Stimulated activated CD4-positive, alpha-beta T cell treated with anti-CD3 and anti-CD28 coated beads, Interleukin-4, amount 100 ng/mL, for 1 hour (primary cell): Measurements from ENCODE around the gene PKMYT1.

Experiments used
- DNase-seq: peaks from one replicate; pipeline ENCODE4 v3.0.0-alpha.2; 2020

PKMYT1 gene

GRCh38 chr16:2980227-2981176 is at the start of gene PKMYT1:
Gene PKMYT1 (minus strand): TSS chr16:2980446. CDS start chr16:2979657, 789 bp downstream.
- peak; percentile 97 for DNase-seq

DNA sequence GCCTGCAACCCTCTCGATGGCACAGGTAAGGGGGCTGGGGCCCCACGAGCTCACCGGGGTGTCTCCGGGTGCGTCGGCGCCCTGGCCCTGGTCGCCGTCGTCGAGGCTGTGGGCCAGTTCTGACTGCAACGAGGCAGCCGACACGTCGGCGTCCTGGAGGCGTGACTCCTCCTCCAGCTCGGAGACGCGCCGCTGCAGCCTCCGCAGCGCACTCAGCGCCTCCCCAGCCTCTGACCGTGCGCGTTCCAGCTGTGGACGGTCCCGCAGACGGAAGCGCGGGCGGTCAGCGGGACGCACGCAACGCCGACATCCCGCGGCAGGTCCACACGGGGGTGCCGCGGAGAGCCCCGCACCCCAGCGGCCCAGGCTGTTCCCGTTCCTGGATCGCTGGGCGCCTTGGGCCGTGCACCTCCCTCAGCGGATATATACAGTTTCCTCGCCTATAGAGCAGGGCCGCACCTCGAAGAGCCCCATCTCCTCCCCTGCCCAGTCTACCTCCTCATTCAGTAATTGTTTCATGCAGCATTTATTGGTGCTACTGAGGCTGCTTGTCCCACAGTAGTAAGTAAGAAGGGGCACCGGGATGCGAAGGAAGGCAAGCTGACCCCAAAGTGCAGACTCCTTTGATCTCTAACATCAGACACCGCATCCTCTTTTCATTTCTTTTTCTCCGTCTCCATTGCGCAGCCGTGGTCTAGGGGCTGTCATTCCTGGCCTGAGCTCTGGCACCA is 49.4 kb upstream of the PKMYT1 start:
- DNase-seq: peak; percentile 57

DNA sequence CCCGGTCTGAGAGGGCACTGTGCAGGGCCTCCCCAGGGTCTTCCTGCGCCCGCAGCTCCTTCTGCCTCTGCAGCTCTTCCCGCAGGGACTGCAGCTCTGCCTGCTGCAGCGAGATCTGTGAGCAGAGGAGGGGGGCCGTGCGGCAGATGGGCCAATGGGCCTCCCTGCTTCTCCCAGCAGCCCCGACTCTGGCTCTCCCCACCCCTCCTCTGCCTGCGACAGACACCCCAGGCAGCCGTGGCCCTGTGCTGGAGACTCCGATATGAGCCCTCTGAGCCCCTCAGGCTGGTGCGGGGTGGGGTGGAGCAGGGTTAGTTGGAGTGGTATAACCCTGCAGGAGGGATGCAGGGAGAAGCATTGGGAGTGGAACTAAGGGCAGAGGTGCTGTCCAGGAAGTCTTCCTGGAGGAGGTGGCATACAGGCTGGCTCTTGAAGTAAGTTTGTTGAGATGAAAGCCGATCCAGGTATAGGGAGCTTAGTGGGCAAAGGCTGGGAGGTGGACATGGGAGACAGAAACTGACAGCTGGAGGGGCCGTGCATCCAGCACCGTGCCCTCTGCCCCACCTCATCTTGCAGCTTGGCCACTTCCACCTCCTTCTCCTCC is 48.6 kb upstream of the PKMYT1 start:
- no peak for DNase-seq

GRCh38 chr16:3027983-3028715 is 47.9 kb upstream of the PKMYT1 start:
- peak; percentile 90 for DNase-seq

- DNase-seq: no peak
Measured at GRCh38 chr16:3027489-3027795, 47.2 kb upstream of the PKMYT1 start.

DNA sequence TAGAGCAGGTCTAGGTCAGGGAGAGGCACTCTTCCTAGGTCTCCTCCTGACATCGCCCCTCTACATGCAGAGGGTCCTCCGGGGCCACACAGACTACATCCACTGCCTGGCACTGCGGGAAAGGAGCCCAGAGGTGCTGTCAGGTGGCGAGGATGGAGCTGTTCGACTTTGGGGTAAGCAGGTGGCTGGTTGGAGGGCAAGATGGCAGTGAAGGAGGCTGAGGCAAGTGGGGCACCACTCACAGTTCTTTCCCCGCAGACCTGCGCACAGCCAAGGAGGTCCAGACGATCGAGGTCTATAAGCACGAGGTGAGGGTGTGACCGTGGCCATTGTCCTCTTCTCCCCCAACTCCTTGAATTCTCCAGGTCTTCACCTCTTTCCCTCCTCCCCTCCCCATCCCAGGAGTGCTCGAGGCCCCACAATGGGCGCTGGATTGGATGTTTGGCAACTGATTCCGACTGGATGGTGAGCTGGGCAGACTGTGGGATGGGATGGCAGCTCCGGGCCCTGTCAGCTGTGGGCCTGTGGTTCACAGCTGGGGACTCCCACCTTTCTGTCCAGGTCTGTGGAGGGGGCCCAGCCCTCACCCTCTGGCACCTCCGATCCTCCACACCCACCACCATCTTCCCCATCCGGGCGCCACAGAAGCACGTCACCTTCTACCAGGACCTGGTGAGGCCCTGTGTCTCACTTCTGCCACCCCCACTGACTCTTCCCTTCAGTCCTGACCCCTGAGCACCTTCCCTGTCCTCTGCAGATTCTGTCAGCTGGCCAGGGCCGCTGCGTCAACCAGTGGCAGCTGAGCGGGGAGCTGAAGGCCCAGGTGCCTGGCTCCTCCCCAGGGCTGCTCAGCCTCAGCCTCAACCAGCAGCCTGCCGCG is 46.6 kb upstream of the PKMYT1 start:
- DNase-seq: no peak

DNA sequence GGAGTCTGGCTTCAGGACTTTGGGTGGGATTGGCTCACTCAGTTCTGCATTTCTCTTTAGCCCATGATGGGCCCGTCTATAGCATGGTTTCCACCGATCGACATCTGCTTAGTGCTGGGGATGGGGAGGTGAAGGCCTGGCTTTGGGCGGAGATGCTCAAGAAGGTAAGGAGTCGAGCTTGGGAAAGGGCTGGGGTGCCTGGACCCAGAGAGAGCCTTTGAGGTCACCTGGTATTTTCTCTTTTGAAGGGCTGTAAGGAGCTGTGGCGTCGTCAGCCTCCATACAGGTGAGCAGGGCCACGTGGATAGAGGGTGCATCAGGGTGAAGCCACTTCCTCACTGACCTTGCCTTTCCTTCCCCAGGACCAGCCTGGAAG is 45.7 kb upstream of the PKMYT1 start:
- DNase-seq: no peak

- no peak for DNase-seq
Measured at GRCh38 chr16:3025032-3026002, 45.1 kb upstream of the PKMYT1 start.

GRCh38 chr16:3023669-3024478 is 43.6 kb upstream of the PKMYT1 start, which contains the start of the genes HCFC1R1 and THOC6:
Gene HCFC1R1 (minus strand): TSS chr16:3023942. CDS start chr16:3023941, 1 bp downstream.
Gene THOC6 (plus strand): TSS chr16:3024035. CDS start chr16:3024327, 292 bp downstream.
- DNase-seq: peak; percentile 96

GRCh38 chr16:3023415-3023668 is 43.1 kb upstream of the PKMYT1 start:
- no peak for DNase-seq

- no peak for DNase-seq
Measured at GRCh38 chr16:3022684-3023414, 42.6 kb upstream of the PKMYT1 start.

DNA sequence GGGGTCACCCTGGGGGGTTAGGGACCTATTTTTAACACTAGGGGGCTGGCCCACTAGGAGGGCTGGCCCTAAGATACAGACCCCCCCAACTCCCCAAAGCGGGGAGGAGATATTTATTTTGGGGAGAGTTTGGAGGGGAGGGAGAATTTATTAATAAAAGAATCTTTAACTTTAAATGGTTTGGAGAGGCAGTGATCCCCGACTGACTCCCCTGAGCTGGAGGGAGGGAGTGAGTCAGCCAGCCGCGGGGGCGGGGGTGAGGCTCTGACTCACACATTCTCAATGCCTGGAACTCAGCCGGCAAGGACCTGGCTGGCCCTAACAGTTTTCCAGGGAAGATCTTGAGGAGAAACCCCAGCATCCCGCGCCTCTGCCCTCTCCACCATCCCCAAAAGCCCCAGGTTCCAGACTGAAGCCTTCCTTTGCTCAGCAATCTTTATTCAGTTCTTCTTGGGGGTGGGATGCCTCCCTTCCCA is 42.0 kb upstream of the PKMYT1 start:
- peak; percentile 94 for DNase-seq

DNA sequence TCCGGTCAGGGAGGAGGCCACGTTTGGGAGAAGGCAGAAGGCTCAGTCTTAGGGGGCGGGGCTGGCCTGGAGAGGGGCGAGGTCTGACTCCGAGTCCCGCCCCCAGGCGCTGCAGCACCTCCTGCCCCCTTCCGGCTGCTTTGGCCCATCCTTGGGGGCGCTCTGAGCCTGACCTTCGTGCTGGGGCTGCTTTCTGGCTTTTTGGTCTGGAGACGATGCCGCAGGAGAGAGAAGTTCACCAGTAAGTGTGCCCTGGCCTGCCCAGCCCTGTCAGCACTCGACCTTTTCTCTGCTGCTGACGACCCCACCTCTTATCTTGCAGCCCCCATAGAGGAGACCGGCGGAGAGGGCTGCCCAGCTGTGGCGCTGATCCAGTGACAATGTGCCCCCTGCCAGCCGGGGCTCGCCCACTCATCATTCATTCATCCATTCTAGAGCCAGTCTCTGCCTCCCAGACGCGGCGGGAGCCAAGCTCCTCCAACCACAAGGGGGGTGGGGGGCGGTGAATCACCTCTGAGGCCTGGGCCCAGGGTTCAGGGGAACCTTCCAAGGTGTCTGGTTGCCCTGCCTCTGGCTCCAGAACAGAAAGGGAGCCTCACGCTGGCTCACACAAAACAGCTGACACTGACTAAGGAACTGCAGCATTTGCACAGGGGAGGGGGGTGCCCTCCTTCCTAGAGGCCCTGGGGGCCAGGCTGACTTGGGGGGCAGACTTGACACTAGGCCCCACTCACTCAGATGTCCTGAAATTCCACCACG is 41.4 kb upstream of the PKMYT1 start:
- peak; percentile 84 for DNase-seq

DNA sequence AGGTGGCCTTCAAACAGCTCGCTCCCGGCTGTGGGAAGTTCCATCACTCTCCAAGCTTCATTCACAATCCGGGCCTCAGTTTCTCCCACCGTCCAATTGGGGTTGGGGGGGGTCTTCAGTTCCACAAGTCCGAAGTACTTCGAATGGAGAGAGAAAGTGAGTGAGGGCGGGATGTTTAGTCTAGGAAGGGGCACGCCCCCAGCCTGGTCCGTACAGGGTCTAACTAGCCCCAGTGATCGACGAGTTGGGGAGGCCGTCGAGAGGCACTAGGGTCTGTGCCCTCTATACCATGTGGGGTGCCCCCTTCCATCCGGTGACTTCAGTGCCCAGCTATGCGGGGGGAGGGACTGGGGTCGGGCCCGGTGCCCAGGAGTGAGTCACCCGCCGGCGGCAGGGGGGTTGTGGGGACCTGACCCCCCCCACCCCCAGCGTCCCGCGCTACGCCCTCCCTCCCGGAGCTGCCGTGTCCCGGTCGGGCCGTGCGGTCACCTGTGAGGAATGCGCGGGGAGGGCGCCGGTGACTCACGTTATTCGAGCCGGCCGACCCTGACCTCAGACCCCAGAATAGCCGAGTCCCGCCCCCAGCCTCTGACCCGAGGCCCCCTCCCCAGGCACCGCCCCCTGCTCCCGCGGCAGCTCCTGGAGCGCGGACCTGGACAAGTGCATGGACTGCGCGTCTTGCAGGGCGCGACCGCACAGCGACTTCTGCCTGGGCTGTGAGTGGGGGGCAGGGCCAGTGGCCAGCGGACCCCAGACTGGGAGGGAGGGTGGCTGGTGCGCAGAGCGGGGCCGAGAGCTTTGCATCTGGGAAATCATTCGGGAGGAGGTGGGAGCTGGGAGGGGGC is 40.6 kb upstream of the PKMYT1 start:
- peak; percentile 59 for DNase-seq

- DNase-seq: peak; percentile 61
Measured at GRCh38 chr16:3020247-3020603, 40.0 kb upstream of the PKMYT1 start, which contains the start of gene TNFRSF12A. Gene TNFRSF12A (plus strand): TSS chr16:3020368. CDS start chr16:3020398, 30 bp downstream.

DNA sequence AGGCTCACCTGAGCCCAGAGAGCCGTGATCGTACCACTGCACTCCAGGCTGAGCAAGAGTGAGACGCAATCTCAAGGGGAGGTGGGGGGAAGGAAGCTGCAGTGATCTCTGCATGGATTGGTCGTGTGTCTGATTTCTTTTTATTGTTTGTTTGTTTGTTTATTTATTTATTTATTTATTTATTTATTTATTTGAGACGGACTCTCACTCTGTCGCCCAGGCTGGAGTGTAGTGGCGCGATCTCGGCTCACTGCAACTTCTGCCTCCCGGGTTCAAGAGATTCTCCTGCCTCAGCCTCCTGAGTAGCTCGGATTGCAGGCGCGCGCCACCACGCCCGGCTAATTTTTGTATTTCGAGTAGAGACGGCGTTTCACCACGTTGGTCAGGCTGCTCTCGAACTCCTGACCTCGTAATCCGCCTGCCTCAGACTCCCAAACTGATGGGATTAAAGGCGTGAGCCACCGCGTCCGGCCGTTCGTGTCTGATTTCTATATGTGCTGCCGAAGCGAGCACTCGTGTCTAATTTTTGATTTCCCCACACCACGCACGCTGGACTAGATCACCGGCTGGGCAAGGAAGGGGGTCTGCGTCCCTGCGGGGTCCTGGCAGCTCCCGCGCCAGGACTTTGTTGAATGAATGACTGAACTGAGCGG is 39.5 kb upstream of the PKMYT1 start:
- DNase-seq: no peak
